Gastrocnemius medialis (tissue), 4 donors: ENCODE results near the gene MAL. TPM values are rescaled to one million over a fixed set of nuclear protein-coding genes. Genes with fewer than 3 reads are reported as not detected.

Experiments
- ATAC-seq, 2 donors: fragments of 150-250 bp; one replicate each; pipeline ENCODE4 v1.9.1; 2016
- DNase-seq, 2 donors: peaks; one replicate each; pipeline ENCODE4 v3.0.0-alpha.2; 2019
- H3K27ac ChIP-seq, 4 donors: fragments of 200-600 bp; sonication (generic); 1 replicate in 1 of 4; 2 replicates in 3 of 4; pipeline ENCODE4 v1.5.1; 2016 to 2018; ENCODE audit warnings: mild to moderate bottlenecking in 2 of 4, moderate library complexity in 1 of 4
- H3K27me3 ChIP-seq, 3 donors: fragments of 200-600 bp; sonication (generic) in 2 of 3; 1 replicate in 1 of 3; 2 replicates in 2 of 3; pipeline versions ENCODE4 v1.5.1 to v1.6.0; 2016 to 2019; ENCODE audit warnings: mild to moderate bottlenecking in 1 of 3, moderate library complexity in 1 of 3
- H3K36me3 ChIP-seq, 2 donors: fragments of 200-600 bp; sonication (generic) in 1 of 2; one replicate each; pipeline ENCODE4 v1.5.1; 2017 to 2018
- H3K4me1 ChIP-seq, 2 donors: fragments of 200-600 bp; sonication (generic) in 1 of 2; one replicate each; pipeline ENCODE4 v1.5.1; 2016 to 2017; ENCODE audit warnings: mild to moderate bottlenecking in 2 of 2
- H3K4me3 ChIP-seq, 4 donors: fragments of 200-600 bp; sonication (generic) in 3 of 4; 1 replicate in 1 of 4; 2 replicates in 3 of 4; pipeline ENCODE4 v1.5.1; 2016 to 2019; ENCODE audit warnings: mild to moderate bottlenecking in 2 of 4
- H3K9me3 ChIP-seq, 3 donors: fragments of 200-600 bp; sonication (generic) in 2 of 3; 1 replicate in 1 of 3; 2 replicates in 2 of 3; pipeline ENCODE4 v1.5.1; 2016 to 2019
- POLR2A ChIP-seq, 2 donors: fragments of 450-650 bp; IDR thresholded peaks; one replicate each; pipeline ENCODE4 v1.6.1; 2017; ENCODE audit warnings: antibody characterized with exemption in 2 of 2, mild to moderate bottlenecking in 2 of 2, moderate library complexity in 2 of 2
- in situ Hi-C, 4 donors: fragments of 200-750 bp; cut with MboI; loops; one replicate each; pipeline versions ENCODE4 v1.15.0 to v1.8.0; 2017; ENCODE audit warnings: low sequenced_read_pairs in 4 of 4
- intact Hi-C: fragments of 100-400 bp; cut with DNase I; formaldehyde crosslinking; loops from one replicate; pipeline ENCODE4 v1.15.1; 2023; ENCODE audit warnings: low total_unique reads
- total RNA-seq, 4 donors: library from RNA; depleted of rRNA; stranded (reverse); fragments of >200 nt; gene quantifications; one replicate each; pipeline versions ENCODE4 v1.1.0 to v1.2.3, GENCODE V29; 2016
- TF ChIP-seq, protein P1 (sequence below), 5 experiments: fragments of 450-650 bp in 3 of 5; fragments of 200-600 bp in 2 of 5; sonication (generic) in 2 of 5; IDR thresholded peaks in 4 of 5; conservative IDR thresholded peaks in 1 of 5; 1 replicate in 4 of 5; 2 replicates in 1 of 5; pipeline ENCODE4 v1.5.1; 2016 to 2019; ENCODE audit warnings: antibody characterized with exemption in 5 of 5, mild to moderate bottlenecking in 3 of 5, moderate library complexity in 3 of 5

Gene MAL
- total RNA-seq, 4 donors from 2014 or later = 0.64 to 2.4 (median 0.87) TPM; not detected in 1

DNA sequence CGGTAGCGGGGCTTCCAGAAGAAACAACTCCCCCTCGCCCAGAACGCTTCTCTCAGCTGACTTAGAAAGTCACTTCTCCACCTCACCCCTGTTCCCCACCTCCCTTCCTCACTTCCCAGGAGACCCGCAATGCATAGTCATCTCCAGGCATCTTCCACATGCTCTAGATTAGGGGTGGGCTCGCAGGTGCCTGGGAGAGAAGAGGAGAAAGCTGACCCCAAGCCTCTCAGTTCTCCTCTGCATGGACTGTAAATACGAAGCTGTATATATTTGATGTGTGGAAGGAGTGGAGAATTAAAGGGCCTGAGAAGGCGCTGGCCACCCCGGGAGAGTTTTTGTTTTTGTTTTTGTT, 1.8 kb downstream of the MAL start:
- H3K9me3 ChIP-seq = no peaks in the 10 kb centered on the region
- ATAC-seq (no peak), DNase-seq (no peak)
- no peak overlapping the region for H3K4me3 ChIP-seq
- H3K4me1 ChIP-seq = peaks cover 0 to 9% of the 10 kb centered on the region in 2 donors
- H3K27me3 ChIP-seq = peaks cover 34 to 62% (median 52%) of the 10 kb centered on the region in 3 donors
- TF ChIP-seq, protein P1, sequence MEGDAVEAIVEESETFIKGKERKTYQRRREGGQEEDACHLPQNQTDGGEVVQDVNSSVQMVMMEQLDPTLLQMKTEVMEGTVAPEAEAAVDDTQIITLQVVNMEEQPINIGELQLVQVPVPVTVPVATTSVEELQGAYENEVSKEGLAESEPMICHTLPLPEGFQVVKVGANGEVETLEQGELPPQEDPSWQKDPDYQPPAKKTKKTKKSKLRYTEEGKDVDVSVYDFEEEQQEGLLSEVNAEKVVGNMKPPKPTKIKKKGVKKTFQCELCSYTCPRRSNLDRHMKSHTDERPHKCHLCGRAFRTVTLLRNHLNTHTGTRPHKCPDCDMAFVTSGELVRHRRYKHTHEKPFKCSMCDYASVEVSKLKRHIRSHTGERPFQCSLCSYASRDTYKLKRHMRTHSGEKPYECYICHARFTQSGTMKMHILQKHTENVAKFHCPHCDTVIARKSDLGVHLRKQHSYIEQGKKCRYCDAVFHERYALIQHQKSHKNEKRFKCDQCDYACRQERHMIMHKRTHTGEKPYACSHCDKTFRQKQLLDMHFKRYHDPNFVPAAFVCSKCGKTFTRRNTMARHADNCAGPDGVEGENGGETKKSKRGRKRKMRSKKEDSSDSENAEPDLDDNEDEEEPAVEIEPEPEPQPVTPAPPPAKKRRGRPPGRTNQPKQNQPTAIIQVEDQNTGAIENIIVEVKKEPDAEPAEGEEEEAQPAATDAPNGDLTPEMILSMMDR (IDR thresholded peaks at IDR 0.05 in 4 of 5, conservative IDR thresholded peaks at IDR 0.05 in 1 of 5) = no peak
- TF ChIP-seq POLR2A (IDR thresholded peaks at IDR 0.05) = no peak
- intact Hi-C loops = loop anchor here (10.0 kb wide), 1 partner anchor 47 kb away; no protein-coding TSS in a partner anchor
- H3K36me3 ChIP-seq = no peaks in the 10 kb centered on the region
- H3K27ac ChIP-seq = no peak overlapping the region
- in situ Hi-C loops = no loop called here

DNA sequence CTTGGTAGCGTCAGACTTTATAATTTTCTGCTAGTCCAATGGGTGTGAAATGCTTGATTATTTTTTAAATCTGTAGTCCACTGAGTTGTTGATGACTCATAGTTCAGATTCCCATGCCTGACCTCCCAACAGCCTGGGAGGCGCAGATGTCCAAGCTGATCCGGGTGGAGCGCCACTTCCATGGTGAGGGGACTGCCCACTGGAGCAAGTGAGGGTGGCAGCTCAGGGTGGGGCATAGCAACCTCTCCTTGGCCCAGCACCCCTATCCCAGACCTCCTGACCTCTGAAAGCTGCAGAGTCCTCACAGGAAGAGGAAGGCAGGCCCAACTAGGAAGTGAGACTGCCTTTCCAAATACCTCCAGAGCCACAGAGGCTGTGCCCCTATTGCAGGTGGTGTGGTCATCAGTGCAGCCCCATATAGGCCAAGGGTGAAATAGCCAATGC, 4.4 kb downstream of the MAL start:
- intact Hi-C loops = loop anchor here (10.0 kb wide), 1 partner anchor 45 kb away; no protein-coding TSS in a partner anchor
- H3K27me3 ChIP-seq = peaks cover 28 to 43% (median 34%) of the 10 kb centered on the region in 3 donors
- ATAC-seq = no peak
- H3K9me3 ChIP-seq = no peaks in the 10 kb centered on the region
- H3K27ac ChIP-seq = no peak overlapping the region
- no peaks in the 10 kb centered on the region for H3K36me3 ChIP-seq
- no peak overlapping the region for H3K4me3 ChIP-seq
- H3K4me1 ChIP-seq = peaks cover 0 to 9% of the 10 kb centered on the region in 2 donors
- TF ChIP-seq, protein P1 (IDR thresholded peaks at IDR 0.05 in 4 of 5, conservative IDR thresholded peaks at IDR 0.05 in 1 of 5) = no peak
- DNase-seq = no peak
- in situ Hi-C loops = no loop called here

DNA sequence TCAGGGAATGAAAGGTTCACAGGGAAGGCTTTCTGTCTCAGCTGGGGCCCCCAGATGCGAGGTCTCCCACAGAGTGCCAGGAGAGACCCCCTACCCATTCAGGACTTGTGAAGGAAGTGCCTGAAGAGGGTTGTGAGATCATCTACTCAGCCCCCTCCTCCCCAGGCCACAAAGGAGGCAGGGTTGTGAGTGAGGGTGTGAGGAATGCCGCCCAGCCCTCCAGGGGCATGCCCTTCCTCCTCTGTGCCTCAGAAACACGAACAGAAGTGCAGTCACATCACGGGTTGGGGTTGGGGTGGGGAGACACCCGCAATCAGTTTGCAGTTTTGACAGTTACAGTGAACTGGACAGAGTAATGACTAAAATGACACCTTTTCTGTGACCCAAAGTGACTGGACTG, 5.0 kb downstream of the MAL start:
- no peaks in the 10 kb centered on the region for H3K36me3 ChIP-seq
- H3K4me1 ChIP-seq = peaks cover 0 to 9% of the 10 kb centered on the region in 2 donors
- peaks cover 24 to 37% (median 30%) of the 10 kb centered on the region in 3 donors for H3K27me3 ChIP-seq
- H3K4me3 ChIP-seq = no peak overlapping the region
- no peak for ATAC-seq
- DNase-seq = no peak
- H3K27ac ChIP-seq = no peak overlapping the region
- intact Hi-C loops = no loop called here
- in situ Hi-C loops = no loop called here
- no peaks in the 10 kb centered on the region for H3K9me3 ChIP-seq
- TF ChIP-seq, protein P1 (IDR thresholded peaks at IDR 0.05 in 4 of 5, conservative IDR thresholded peaks at IDR 0.05 in 1 of 5) = no peak
- TF ChIP-seq POLR2A (IDR thresholded peaks at IDR 0.05) = no peak

DNA sequence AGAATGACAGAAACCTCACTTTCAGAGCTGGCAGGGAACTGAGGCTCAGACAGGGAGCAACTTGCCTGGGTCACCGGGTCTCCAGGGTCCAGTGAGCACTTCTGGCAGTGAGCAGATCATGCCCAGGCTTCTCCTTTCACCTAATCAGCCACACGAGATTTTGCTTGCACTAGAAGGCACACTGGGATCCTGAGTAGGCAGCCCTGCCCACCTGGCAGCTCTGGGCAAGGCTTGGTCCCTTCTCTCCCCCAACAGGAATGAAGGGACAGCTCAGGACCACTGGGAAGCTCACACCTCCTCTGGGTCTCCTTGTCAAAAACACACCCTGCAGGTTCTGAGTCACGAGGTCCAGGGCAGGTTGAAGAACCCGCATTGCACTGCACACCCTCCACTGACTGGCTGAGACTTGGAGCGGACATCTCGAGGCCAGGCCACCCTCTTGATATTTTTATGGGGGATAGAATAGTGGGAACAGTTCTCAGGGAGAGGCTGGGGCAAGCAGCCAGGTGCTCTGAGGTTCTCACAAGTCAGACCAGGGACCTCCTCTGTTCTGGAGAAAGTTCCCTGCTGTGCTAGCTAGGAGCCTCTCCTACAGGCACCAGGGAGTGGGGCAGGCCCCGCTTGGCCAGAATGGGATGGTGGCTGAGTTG, 5.7 kb downstream of the MAL start:
- no peak for DNase-seq
- in situ Hi-C loops = no loop called here

DNA sequence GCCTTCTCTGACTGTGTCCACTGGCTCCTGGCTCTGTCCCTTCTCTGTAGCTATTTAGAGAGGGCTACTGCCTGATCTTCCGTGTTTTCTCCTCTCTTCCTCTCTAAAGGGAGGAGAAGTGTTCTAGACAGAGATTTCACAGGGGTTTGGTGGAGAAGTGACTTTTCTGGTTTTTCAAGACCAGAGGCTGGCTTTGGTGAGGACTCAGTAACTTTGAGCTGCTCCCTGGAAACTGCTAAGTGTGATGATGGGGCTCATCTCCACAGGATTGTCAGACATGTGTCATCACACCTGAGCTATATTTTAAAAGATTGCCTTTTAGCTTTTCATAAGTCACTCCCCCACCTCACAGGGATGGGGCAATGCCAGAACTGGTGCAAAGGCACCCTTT, 6.2 kb downstream of the MAL start:
- in situ Hi-C loops (no loop called here), intact Hi-C loops (no loop called here)
- DNase-seq = no peak
- no peaks in the 10 kb centered on the region for H3K9me3 ChIP-seq
- H3K27ac ChIP-seq = no peak overlapping the region
- no peaks in the 10 kb centered on the region for H3K4me1 ChIP-seq
- H3K4me3 ChIP-seq = no peak overlapping the region
- H3K27me3 ChIP-seq = peaks cover 15 to 28% (median 18%) of the 10 kb centered on the region in 3 donors
- ATAC-seq = no peak
- TF ChIP-seq, protein P1 (IDR thresholded peaks at IDR 0.05 in 4 of 5, conservative IDR thresholded peaks at IDR 0.05 in 1 of 5) = no peak
- no peak for TF ChIP-seq POLR2A (IDR thresholded peaks at IDR 0.05)
- no peaks in the 10 kb centered on the region for H3K36me3 ChIP-seq

More for the DNA sequence above, 5.7 kb downstream of the MAL start:
- ATAC-seq = no peak
- H3K9me3 ChIP-seq = no peaks in the 10 kb centered on the region
- no peak for TF ChIP-seq POLR2A (IDR thresholded peaks at IDR 0.05)
- intact Hi-C loops = no loop called here
- no peak overlapping the region for H3K4me3 ChIP-seq
- H3K27me3 ChIP-seq = peaks cover 20 to 31% (median 23%) of the 10 kb centered on the region in 3 donors
- no peaks in the 10 kb centered on the region for H3K36me3 ChIP-seq
- H3K4me1 ChIP-seq = peaks cover 0 to 2% of the 10 kb centered on the region in 2 donors
- H3K27ac ChIP-seq = no peak overlapping the region
